ENCODE results near the gene LRRC61.
A peak's percentile ranks its signal among the peaks of the same experiment; 100 is the strongest.

The LRRC61 gene

DNA sequence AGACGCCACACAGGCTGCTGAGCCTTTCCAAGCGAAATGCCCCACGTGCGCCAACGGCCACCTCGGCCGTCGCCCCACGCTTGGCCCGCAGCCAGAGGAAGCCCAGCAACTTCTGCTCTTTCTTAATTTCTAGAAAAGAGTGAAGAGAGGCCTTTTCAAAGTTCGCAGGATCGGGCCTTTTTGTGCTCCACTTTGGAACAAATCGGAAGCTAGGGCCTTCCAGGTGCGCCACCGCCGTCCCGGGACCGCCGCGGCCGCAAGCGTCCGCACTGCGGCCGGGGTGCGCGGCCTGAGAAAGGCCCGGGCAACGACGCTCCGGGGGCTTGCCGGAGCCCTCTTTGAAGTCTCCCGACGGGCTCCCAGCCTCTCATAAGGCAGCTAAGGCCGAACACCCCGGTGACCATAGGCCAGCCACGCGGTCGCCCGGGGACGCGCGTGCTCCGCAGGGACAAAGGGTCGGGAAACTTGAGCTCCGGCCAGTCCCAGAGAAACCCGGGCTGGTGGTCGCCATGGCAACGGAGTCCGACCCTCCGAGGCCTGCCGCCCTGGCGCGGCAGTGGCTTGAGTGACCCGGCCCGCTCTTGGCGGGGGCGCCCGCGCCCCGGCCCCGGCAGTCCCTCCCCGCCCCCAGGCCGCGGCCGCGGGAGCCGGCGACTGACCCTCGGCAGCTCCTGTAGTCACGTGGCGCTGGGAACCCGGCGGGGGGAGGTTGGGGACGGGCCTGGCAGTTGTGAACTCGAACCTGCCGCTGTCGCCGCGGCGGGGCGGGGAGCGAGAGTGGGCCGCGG lies 45.1 kb downstream of the LRRC61 start, which contains the start of gene REPIN1 (continued):
- TF ChIP-seq, protein P1, sequence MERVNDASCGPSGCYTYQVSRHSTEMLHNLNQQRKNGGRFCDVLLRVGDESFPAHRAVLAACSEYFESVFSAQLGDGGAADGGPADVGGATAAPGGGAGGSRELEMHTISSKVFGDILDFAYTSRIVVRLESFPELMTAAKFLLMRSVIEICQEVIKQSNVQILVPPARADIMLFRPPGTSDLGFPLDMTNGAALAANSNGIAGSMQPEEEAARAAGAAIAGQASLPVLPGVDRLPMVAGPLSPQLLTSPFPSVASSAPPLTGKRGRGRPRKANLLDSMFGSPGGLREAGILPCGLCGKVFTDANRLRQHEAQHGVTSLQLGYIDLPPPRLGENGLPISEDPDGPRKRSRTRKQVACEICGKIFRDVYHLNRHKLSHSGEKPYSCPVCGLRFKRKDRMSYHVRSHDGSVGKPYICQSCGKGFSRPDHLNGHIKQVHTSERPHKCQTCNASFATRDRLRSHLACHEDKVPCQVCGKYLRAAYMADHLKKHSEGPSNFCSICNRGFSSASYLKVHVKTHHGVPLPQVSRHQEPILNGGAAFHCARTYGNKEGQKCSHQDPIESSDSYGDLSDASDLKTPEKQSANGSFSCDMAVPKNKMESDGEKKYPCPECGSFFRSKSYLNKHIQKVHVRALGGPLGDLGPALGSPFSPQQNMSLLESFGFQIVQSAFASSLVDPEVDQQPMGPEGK (tag by site-specific recombination; IDR thresholded peaks at IDR 0.05): no peak
- TF ChIP-seq ZBTB48 (tag by site-specific recombination; IDR thresholded peaks at IDR 0.05): 0 out of 2 replicates have a peak, but pooled peaks have one; percentile 17
- peak; percentile 94 for TF ChIP-seq ZBTB8A (tag by site-specific recombination; IDR thresholded peaks at IDR 0.05)
- no peak for TF ChIP-seq SETDB1 (IDR thresholded peaks at IDR 0.05; ENCODE audit: insufficient read length, low read length)
- TF ChIP-seq ZBTB17 (tag by site-specific recombination; IDR thresholded peaks at IDR 0.05): peak; percentile 59
- no peak for TF ChIP-seq MZF1 (tag by site-specific recombination; IDR thresholded peaks at IDR 0.05; ENCODE audit: borderline replicate concordance)
- TF ChIP-seq ZNF121 (tag by site-specific recombination; IDR thresholded peaks at IDR 0.05): no peak
- 0 out of 2 replicates have a peak, but pooled peaks have one; percentile 31 for TF ChIP-seq ZNF366 (tag by site-specific recombination; conservative IDR thresholded peaks at IDR 0.05)
- TF ChIP-seq, protein P2, sequence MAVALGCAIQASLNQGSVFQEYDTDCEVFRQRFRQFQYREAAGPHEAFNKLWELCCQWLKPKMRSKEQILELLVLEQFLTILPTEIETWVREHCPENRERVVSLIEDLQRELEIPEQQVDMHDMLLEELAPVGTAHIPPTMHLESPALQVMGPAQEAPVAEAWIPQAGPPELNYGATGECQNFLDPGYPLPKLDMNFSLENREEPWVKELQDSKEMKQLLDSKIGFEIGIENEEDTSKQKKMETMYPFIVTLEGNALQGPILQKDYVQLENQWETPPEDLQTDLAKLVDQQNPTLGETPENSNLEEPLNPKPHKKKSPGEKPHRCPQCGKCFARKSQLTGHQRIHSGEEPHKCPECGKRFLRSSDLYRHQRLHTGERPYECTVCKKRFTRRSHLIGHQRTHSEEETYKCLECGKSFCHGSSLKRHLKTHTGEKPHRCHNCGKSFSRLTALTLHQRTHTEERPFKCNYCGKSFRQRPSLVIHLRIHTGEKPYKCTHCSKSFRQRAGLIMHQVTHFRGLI (tag by site-specific recombination; IDR thresholded peaks at IDR 0.05): peak; percentile 74
- TF ChIP-seq ZEB2 (tag by site-specific recombination; IDR thresholded peaks at IDR 0.05): peak; percentile 85; the same call in 1 of the 2 replicates
- TF ChIP-seq ZBTB20 (tag by site-specific recombination; IDR thresholded peaks at IDR 0.05): peak; percentile 80
- TF ChIP-seq, protein P3, sequence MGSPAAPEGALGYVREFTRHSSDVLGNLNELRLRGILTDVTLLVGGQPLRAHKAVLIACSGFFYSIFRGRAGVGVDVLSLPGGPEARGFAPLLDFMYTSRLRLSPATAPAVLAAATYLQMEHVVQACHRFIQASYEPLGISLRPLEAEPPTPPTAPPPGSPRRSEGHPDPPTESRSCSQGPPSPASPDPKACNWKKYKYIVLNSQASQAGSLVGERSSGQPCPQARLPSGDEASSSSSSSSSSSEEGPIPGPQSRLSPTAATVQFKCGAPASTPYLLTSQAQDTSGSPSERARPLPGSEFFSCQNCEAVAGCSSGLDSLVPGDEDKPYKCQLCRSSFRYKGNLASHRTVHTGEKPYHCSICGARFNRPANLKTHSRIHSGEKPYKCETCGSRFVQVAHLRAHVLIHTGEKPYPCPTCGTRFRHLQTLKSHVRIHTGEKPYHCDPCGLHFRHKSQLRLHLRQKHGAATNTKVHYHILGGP (tag by site-specific recombination; IDR thresholded peaks at IDR 0.05): no peak
- TF ChIP-seq BCL11A (tag by site-specific recombination; IDR thresholded peaks at IDR 0.05; ENCODE audit: low read depth): no peak
- TF ChIP-seq, protein P4, sequence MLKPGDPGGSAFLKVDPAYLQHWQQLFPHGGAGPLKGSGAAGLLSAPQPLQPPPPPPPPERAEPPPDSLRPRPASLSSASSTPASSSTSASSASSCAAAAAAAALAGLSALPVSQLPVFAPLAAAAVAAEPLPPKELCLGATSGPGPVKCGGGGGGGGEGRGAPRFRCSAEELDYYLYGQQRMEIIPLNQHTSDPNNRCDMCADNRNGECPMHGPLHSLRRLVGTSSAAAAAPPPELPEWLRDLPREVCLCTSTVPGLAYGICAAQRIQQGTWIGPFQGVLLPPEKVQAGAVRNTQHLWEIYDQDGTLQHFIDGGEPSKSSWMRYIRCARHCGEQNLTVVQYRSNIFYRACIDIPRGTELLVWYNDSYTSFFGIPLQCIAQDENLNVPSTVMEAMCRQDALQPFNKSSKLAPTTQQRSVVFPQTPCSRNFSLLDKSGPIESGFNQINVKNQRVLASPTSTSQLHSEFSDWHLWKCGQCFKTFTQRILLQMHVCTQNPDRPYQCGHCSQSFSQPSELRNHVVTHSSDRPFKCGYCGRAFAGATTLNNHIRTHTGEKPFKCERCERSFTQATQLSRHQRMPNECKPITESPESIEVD (tag by site-specific recombination; IDR thresholded peaks at IDR 0.05): no peak
- 0 out of 2 replicates have a peak, but pooled peaks have one; percentile 19 for TF ChIP-seq SP2 (tag by site-specific recombination; IDR thresholded peaks at IDR 0.05)
- TF ChIP-seq, protein P5, sequence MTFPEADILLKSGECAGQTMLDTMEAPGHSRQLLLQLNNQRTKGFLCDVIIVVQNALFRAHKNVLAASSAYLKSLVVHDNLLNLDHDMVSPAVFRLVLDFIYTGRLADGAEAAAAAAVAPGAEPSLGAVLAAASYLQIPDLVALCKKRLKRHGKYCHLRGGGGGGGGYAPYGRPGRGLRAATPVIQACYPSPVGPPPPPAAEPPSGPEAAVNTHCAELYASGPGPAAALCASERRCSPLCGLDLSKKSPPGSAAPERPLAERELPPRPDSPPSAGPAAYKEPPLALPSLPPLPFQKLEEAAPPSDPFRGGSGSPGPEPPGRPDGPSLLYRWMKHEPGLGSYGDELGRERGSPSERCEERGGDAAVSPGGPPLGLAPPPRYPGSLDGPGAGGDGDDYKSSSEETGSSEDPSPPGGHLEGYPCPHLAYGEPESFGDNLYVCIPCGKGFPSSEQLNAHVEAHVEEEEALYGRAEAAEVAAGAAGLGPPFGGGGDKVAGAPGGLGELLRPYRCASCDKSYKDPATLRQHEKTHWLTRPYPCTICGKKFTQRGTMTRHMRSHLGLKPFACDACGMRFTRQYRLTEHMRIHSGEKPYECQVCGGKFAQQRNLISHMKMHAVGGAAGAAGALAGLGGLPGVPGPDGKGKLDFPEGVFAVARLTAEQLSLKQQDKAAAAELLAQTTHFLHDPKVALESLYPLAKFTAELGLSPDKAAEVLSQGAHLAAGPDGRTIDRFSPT (tag by site-specific recombination; IDR thresholded peaks at IDR 0.05): peak; percentile 95
- TF ChIP-seq, protein P6, sequence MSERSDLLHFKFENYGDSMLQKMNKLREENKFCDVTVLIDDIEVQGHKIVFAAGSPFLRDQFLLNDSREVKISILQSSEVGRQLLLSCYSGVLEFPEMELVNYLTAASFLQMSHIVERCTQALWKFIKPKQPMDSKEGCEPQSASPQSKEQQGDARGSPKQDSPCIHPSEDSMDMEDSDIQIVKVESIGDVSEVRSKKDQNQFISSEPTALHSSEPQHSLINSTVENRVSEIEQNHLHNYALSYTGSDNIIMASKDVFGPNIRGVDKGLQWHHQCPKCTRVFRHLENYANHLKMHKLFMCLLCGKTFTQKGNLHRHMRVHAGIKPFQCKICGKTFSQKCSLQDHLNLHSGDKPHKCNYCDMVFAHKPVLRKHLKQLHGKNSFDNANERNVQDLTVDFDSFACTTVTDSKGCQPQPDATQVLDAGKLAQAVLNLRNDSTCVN (tag by site-specific recombination; optimal IDR thresholded peaks at IDR 0.05): peak; percentile 70
- no peak for TF ChIP-seq ZSCAN23 (tag by site-specific recombination; IDR thresholded peaks at IDR 0.05)
- TF ChIP-seq ZNF785 (tag by site-specific recombination; IDR thresholded peaks at IDR 0.05): no peak
- no peak for TF ChIP-seq ZNF175 (tag by site-specific recombination; IDR thresholded peaks at IDR 0.05)
- TF ChIP-seq ZFP37 (tag by site-specific recombination; IDR thresholded peaks at IDR 0.05): peak; percentile 63; the same call in 1 of the 2 replicates
- TF ChIP-seq RBAK (tag by site-specific recombination; IDR thresholded peaks at IDR 0.05): no peak
- TF ChIP-seq, protein P7, sequence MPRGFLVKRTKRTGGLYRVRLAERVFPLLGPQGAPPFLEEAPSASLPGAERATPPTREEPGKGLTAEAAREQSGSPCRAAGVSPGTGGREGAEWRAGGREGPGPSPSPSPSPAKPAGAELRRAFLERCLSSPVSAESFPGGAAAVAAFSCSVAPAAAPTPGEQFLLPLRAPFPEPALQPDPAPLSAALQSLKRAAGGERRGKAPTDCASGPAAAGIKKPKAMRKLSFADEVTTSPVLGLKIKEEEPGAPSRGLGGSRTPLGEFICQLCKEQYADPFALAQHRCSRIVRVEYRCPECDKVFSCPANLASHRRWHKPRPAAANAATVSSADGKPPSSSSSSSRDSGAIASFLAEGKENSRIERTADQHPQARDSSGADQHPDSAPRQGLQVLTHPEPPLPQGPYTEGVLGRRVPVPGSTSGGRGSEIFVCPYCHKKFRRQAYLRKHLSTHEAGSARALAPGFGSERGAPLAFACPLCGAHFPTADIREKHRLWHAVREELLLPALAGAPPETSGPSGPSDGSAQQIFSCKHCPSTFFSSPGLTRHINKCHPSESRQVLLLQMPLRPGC (tag by site-specific recombination; IDR thresholded peaks at IDR 0.05): no peak
- 0 out of 2 replicates have a peak, but pooled peaks have one; percentile 38 for TF ChIP-seq ZNF792 (tag by site-specific recombination; IDR thresholded peaks at IDR 0.05)
- peak; percentile 91 for TF ChIP-seq GLIS2 (tag by site-specific recombination; IDR thresholded peaks at IDR 0.05)
- peak; percentile 45; the same call in 1 of the 2 replicates for TF ChIP-seq ZNF394 (tag by site-specific recombination; IDR thresholded peaks at IDR 0.05; ENCODE audit: borderline replicate concordance)
- TF ChIP-seq ZNF248 (tag by site-specific recombination; IDR thresholded peaks at IDR 0.05): no peak
- no peak for TF ChIP-seq ZNF707 (tag by site-specific recombination; IDR thresholded peaks at IDR 0.05)
